ENCODE data around the gene ALCAM. TPM values are rescaled to one million over a fixed set of nuclear protein-coding genes. Genes with fewer than 3 reads are reported as not detected.

ALCAM gene
- total and polyA plus RNA-seq, 7 experiments from 2014 or later = 0.94 to 10.3 (median 3.4) TPM

- Histone ChIP-seq H3K36me3 (ENCODE audit: control insufficient read depth in 2 of 3, insufficient read depth in 3 of 3, low read length in 3 of 3) (no peaks in the 10 kb centered on the region), H3K27ac (ENCODE audit: low read depth, low read length) (no peak overlapping the region), H3K9me3 (ENCODE audit: control insufficient read depth in 2 of 3, low read length in 3 of 3) (no peaks in the 10 kb centered on the region), H3K27me3 (ENCODE audit: control insufficient read depth in 2 of 2, insufficient read depth in 2 of 2, low read length in 2 of 2) (no peaks in the 10 kb centered on the region), H3K4me1 (ENCODE audit: control insufficient read depth in 2 of 2, insufficient read depth in 2 of 2, low read length in 2 of 2) (no peaks in the 10 kb centered on the region), H3K4me3 (ENCODE audit: low read length) (no peak overlapping the region)
- ChIA-PET CTCF (no interaction called here), POLR2A (no interaction called here)
- H3K27me3 Mint-ChIP-seq = peaks cover 0 to 6% (median 0%) of the 10 kb centered on the region in 5 donors
- ATAC-seq (no peak), DNase-seq (no peak)
- intact Hi-C loops (cut with micrococcal nuclease) = no loop called here
- H3K4me3 Mint-ChIP-seq = no peak overlapping the region
- H3K27ac Mint-ChIP-seq = no peak overlapping the region
- H3K36me3 Mint-ChIP-seq = no peaks in the 10 kb centered on the region
- peaks cover 0 to 5% (median 0%) of the 10 kb centered on the region in 7 donors for H3K4me1 Mint-ChIP-seq
- H3K9me3 Mint-ChIP-seq = no peaks in the 10 kb centered on the region
Observed at GRCh38 chr3:105427332-105427731, 60.6 kb downstream of the ALCAM start.

- H3K36me3 Mint-ChIP-seq = no peaks in the 10 kb centered on the region
- no peak overlapping the region for H3K27ac ChIP-seq (ENCODE audit: low read depth, low read length)
- H3K27me3 Mint-ChIP-seq = peaks cover 0 to 6% (median 0%) of the 10 kb centered on the region in 5 donors
- DNase-seq = no peak
- H3K4me1 Mint-ChIP-seq = peaks cover 0 to 5% (median 0%) of the 10 kb centered on the region in 7 donors
- H3K4me1 ChIP-seq (ENCODE audit: control insufficient read depth in 2 of 2, insufficient read depth in 2 of 2, low read length in 2 of 2) = no peaks in the 10 kb centered on the region
- ChIA-PET POLR2A (no interaction called here), CTCF (no interaction called here)
- intact Hi-C loops (cut with micrococcal nuclease) = no loop called here
- no peaks in the 10 kb centered on the region for H3K9me3 Mint-ChIP-seq
- no peaks in the 10 kb centered on the region for H3K9me3 ChIP-seq (ENCODE audit: control insufficient read depth in 2 of 3, low read length in 3 of 3)
- no peak overlapping the region for H3K4me3 Mint-ChIP-seq
- no peak for ATAC-seq
- no peak overlapping the region for H3K4me3 ChIP-seq (ENCODE audit: low read length)
- no peaks in the 10 kb centered on the region for H3K27me3 ChIP-seq (ENCODE audit: control insufficient read depth in 2 of 2, insufficient read depth in 2 of 2, low read length in 2 of 2)
- H3K36me3 ChIP-seq (ENCODE audit: control insufficient read depth in 2 of 3, insufficient read depth in 3 of 3, low read length in 3 of 3) = no peaks in the 10 kb centered on the region
- H3K27ac Mint-ChIP-seq = no peak overlapping the region
Observed at GRCh38 chr3:105429034-105429762, 62.5 kb downstream of the ALCAM start.

- DNase-seq = no peak
- no peak for ATAC-seq
- Histone ChIP-seq H3K4me3 (ENCODE audit: low read length) (no peak overlapping the region), H3K36me3 (ENCODE audit: control insufficient read depth in 2 of 3, insufficient read depth in 3 of 3, low read length in 3 of 3) (no peaks in the 10 kb centered on the region), H3K9me3 (ENCODE audit: control insufficient read depth in 2 of 3, low read length in 3 of 3) (no peaks in the 10 kb centered on the region), H3K4me1 (ENCODE audit: control insufficient read depth in 2 of 2, insufficient read depth in 2 of 2, low read length in 2 of 2) (no peaks in the 10 kb centered on the region), H3K27ac (ENCODE audit: low read depth, low read length) (no peak overlapping the region), H3K27me3 (ENCODE audit: control insufficient read depth in 2 of 2, insufficient read depth in 2 of 2, low read length in 2 of 2) (no peaks in the 10 kb centered on the region)
- ChIA-PET POLR2A (no interaction called here), CTCF (no interaction called here)
- intact Hi-C loops (cut with micrococcal nuclease) = no loop called here
- Mint-ChIP-seq H3K27me3 (peaks cover 0 to 6% (median 0%) of the 10 kb centered on the region in 5 donors), H3K4me1 (peaks cover 0 to 5% (median 0%) of the 10 kb centered on the region in 7 donors), H3K36me3 (peaks cover 0 to 2% (median 0%) of the 10 kb centered on the region in 5 donors), H3K9me3 (peaks cover 0 to 3% (median 0%) of the 10 kb centered on the region in 11 donors), H3K27ac (no peak overlapping the region), H3K4me3 (no peak overlapping the region)
Observed at GRCh38 chr3:105430455-105430854, 63.7 kb downstream of the ALCAM start.

GRCh38 chr3:105431200-105431599 is 64.5 kb downstream of the ALCAM start:
- Histone ChIP-seq H3K4me3 (ENCODE audit: low read length) (no peak overlapping the region), H3K4me1 (ENCODE audit: control insufficient read depth in 2 of 2, insufficient read depth in 2 of 2, low read length in 2 of 2) (no peaks in the 10 kb centered on the region), H3K9me3 (ENCODE audit: control insufficient read depth in 2 of 3, low read length in 3 of 3) (no peaks in the 10 kb centered on the region), H3K36me3 (ENCODE audit: control insufficient read depth in 2 of 3, insufficient read depth in 3 of 3, low read length in 3 of 3) (no peaks in the 10 kb centered on the region), H3K27ac (ENCODE audit: low read depth, low read length) (no peak overlapping the region), H3K27me3 (ENCODE audit: control insufficient read depth in 2 of 2, insufficient read depth in 2 of 2, low read length in 2 of 2) (no peaks in the 10 kb centered on the region)
- Mint-ChIP-seq H3K4me1 (peaks cover 0 to 5% (median 0%) of the 10 kb centered on the region in 7 donors), H3K4me3 (no peak overlapping the region), H3K36me3 (peaks cover 0 to 3% (median 0%) of the 10 kb centered on the region in 5 donors), H3K27ac (no peak overlapping the region), H3K27me3 (peaks cover 0 to 6% (median 0%) of the 10 kb centered on the region in 5 donors), H3K9me3 (peaks cover 0 to 7% (median 0%) of the 10 kb centered on the region in 11 donors)
- ChIA-PET POLR2A (no interaction called here), CTCF (no interaction called here)
- intact Hi-C loops (cut with micrococcal nuclease) = no loop called here
- DNase-seq (no peak), ATAC-seq (no peak)

GRCh38 chr3:105435277-105435676 is 68.6 kb downstream of the ALCAM start:
- H3K4me1 ChIP-seq (ENCODE audit: control insufficient read depth in 2 of 2, insufficient read depth in 2 of 2, low read length in 2 of 2) = no peaks in the 10 kb centered on the region
- peaks cover 0 to 3% (median 0%) of the 10 kb centered on the region in 5 donors for H3K36me3 Mint-ChIP-seq
- ATAC-seq (no peak), DNase-seq (no peak)
- H3K27ac Mint-ChIP-seq = no peak overlapping the region
- peaks cover 0 to 4% (median 0%) of the 10 kb centered on the region in 5 donors for H3K27me3 Mint-ChIP-seq
- no peaks in the 10 kb centered on the region for H3K9me3 ChIP-seq (ENCODE audit: control insufficient read depth in 2 of 3, low read length in 3 of 3)
- no peak overlapping the region for H3K4me3 Mint-ChIP-seq
- intact Hi-C loops (cut with micrococcal nuclease) = no loop called here
- H3K4me3 ChIP-seq (ENCODE audit: low read length) = no peak overlapping the region
- peaks cover 0 to 7% (median 0%) of the 10 kb centered on the region in 11 donors for H3K9me3 Mint-ChIP-seq
- H3K27ac ChIP-seq (ENCODE audit: low read depth, low read length) = no peak overlapping the region
- H3K36me3 ChIP-seq (ENCODE audit: control insufficient read depth in 2 of 3, insufficient read depth in 3 of 3, low read length in 3 of 3) = no peaks in the 10 kb centered on the region
- ChIA-PET CTCF (no interaction called here), POLR2A (no interaction called here)
- H3K27me3 ChIP-seq (ENCODE audit: control insufficient read depth in 2 of 2, insufficient read depth in 2 of 2, low read length in 2 of 2) = no peaks in the 10 kb centered on the region
- H3K4me1 Mint-ChIP-seq = no peaks in the 10 kb centered on the region

GRCh38 chr3:105436687-105437086 is 70.0 kb downstream of the ALCAM start:
- Histone ChIP-seq H3K27ac (ENCODE audit: low read depth, low read length) (no peak overlapping the region), H3K27me3 (ENCODE audit: control insufficient read depth in 2 of 2, insufficient read depth in 2 of 2, low read length in 2 of 2) (no peaks in the 10 kb centered on the region), H3K4me1 (ENCODE audit: control insufficient read depth in 2 of 2, insufficient read depth in 2 of 2, low read length in 2 of 2) (no peaks in the 10 kb centered on the region), H3K4me3 (ENCODE audit: low read length) (no peak overlapping the region), H3K36me3 (ENCODE audit: control insufficient read depth in 2 of 3, insufficient read depth in 3 of 3, low read length in 3 of 3) (no peaks in the 10 kb centered on the region), H3K9me3 (ENCODE audit: control insufficient read depth in 2 of 3, low read length in 3 of 3) (no peaks in the 10 kb centered on the region)
- no peaks in the 10 kb centered on the region for H3K27me3 Mint-ChIP-seq
- ChIA-PET POLR2A (no interaction called here), CTCF (no interaction called here)
- H3K4me3 Mint-ChIP-seq = no peak overlapping the region
- H3K27ac Mint-ChIP-seq = no peak overlapping the region
- H3K9me3 Mint-ChIP-seq = peaks cover 0 to 7% (median 0%) of the 10 kb centered on the region in 11 donors
- DNase-seq = no peak
- no peaks in the 10 kb centered on the region for H3K4me1 Mint-ChIP-seq
- intact Hi-C loops (cut with micrococcal nuclease) = no loop called here
- no peak for ATAC-seq
- H3K36me3 Mint-ChIP-seq = peaks cover 0 to 3% (median 0%) of the 10 kb centered on the region in 5 donors

- no peak overlapping the region for H3K4me3 ChIP-seq (ENCODE audit: low read length)
- Mint-ChIP-seq H3K27me3 (no peaks in the 10 kb centered on the region), H3K27ac (no peak overlapping the region), H3K9me3 (peaks cover 0 to 7% (median 0%) of the 10 kb centered on the region in 11 donors), H3K4me1 (no peaks in the 10 kb centered on the region), H3K4me3 (no peak overlapping the region), H3K36me3 (peaks cover 0 to 3% (median 0%) of the 10 kb centered on the region in 5 donors)
- ChIA-PET POLR2A (no interaction called here), CTCF (no interaction called here)
- no peaks in the 10 kb centered on the region for H3K9me3 ChIP-seq (ENCODE audit: control insufficient read depth in 2 of 3, low read length in 3 of 3)
- H3K27me3 ChIP-seq (ENCODE audit: control insufficient read depth in 2 of 2, insufficient read depth in 2 of 2, low read length in 2 of 2) = no peaks in the 10 kb centered on the region
- no peaks in the 10 kb centered on the region for H3K4me1 ChIP-seq (ENCODE audit: control insufficient read depth in 2 of 2, insufficient read depth in 2 of 2, low read length in 2 of 2)
- H3K36me3 ChIP-seq (ENCODE audit: control insufficient read depth in 2 of 3, insufficient read depth in 3 of 3, low read length in 3 of 3) = no peaks in the 10 kb centered on the region
- DNase-seq = no peak
- no peak for ATAC-seq
- H3K27ac ChIP-seq (ENCODE audit: low read depth, low read length) = no peak overlapping the region
- intact Hi-C loops (cut with micrococcal nuclease) = no loop called here
Observed at GRCh38 chr3:105440113-105440512, 73.4 kb downstream of the ALCAM start.
